ENCODE results near the gene FNBP1.
"Not testable (repeated sequence)": the region's sequence is repeated elsewhere in the genome, so short reads cannot be mapped to it uniquely, and the experiment has no call there.

The FNBP1 gene

DNA sequence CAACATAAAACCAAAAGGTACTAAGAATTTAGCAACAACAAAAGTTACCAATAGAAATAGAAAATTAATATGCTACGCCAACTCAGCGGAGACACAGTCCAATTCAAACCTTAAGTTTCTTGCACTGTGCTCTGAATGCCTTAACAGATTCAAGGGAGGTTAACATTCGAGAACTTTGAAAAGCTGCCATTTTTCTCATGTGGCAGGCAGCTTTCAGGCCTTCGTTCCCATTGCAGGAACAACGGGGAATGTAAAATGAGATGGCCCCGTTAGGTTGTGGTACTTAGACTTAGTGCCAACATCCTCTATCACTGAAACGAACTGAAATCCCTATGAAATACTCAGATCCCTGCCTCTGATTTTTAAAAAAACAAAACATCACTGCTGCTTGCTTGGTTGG is 22.4 kb downstream of the FNBP1 start:
- DNase-seq: no peak

DNA sequence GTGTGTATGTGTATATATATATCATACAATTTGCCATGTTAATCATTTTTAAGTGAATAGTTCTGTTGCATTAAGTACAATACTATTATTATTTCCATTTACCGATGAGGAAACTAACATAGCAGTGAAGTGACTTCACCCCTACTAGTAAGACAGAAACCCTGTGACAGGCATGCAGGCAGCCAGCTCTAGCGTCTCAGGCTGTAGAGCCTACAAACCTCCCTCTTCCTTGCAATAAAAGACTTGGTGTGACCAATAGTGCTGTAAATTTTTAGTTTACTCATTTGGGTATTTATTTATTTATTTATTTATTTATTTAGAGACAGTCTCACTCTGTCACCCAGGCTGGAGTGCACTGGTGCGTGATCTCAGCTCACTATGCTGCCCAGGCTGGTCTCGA is 24.7 kb downstream of the FNBP1 start:
- DNase-seq: no peak

DNA sequence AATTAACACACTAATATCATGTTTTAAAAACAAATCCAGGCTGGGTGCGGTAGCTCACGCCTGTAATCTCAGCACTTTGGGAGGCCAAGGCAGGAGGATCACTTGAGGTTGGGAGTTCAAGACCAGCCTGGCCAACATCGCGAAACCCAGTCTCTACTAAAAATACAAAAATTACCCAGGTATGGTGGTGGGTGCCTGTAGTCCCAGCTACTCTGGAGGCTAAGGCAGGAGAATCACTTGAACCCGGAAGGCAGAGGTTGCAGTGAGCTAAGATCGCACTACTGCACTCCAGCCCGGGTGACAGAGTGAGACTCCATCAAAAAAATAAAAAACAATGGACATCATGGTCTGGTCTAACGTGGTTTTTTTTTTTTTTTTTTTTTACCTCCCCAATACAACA is 25.5 kb downstream of the FNBP1 start:
- DNase-seq: not testable (repeated sequence)

DNA sequence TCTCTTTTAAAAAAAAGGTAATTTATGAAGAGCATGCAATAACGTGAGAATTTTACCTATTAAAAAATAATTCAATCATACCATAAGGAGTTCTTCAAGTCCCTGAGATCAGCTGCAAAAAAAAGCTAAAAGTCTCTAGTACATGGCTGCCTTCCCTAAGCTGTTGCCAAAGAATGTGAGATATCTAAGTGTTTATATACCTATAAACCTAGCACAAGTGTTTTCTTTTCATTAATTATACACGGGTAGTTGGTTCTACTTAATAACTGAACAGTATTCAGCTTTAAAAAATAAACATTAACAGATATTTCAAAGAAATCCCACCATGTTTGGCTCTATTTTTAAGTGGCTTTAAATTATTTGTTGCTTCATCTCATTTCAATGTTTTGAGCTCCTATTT is 25.9 kb downstream of the FNBP1 start:
- no peak for DNase-seq

DNA sequence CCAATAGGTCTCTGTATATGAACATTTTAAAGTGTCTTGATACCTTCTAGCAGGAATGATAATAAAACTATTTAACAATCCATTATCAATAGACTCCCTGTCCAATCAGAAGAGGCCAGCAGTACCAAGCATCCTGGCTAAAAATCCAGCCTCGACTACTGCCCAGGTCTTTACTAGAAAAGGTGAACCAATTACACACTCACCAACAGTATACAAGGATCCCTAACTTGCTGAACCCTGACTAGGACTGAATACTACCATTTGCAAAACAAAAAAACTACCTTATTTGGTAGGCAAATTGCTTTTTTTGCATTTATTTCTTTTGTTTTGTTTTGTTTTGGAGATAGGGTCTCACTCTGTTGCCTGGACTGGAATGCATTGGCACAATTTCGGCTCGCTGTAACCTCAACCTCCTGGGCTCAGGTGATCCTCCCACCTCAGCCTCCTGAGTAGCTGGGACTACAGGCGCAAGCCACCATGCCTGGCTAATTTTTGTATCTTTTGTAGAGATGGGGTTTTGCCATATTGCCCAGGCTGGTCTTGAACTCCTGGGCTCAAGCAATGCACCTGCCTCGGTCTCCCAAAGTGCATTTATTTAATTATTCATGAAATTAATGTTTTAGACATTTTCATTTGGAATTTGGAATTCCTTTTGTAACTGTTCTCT is 27.5 kb downstream of the FNBP1 start:
- DNase-seq: no peak

DNA sequence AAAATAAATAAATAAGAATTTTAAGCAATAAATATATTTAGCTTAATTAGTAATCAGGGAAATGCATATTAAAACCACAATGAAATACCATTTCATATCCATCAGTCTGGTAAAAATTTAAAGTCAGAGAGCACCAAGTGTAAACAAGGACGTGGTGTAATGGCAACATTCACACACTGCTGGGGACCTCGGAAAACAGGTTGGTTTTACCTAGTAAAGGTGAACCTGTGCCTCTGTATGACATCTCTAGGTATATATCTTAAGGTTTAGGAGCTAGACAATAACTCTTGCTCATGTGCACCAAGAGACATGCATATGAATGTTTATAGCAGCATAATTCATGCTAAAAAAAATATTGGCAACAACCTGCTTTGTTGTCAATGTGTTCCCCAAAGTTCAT is 29.7 kb downstream of the FNBP1 start:
- no peak for DNase-seq

DNA sequence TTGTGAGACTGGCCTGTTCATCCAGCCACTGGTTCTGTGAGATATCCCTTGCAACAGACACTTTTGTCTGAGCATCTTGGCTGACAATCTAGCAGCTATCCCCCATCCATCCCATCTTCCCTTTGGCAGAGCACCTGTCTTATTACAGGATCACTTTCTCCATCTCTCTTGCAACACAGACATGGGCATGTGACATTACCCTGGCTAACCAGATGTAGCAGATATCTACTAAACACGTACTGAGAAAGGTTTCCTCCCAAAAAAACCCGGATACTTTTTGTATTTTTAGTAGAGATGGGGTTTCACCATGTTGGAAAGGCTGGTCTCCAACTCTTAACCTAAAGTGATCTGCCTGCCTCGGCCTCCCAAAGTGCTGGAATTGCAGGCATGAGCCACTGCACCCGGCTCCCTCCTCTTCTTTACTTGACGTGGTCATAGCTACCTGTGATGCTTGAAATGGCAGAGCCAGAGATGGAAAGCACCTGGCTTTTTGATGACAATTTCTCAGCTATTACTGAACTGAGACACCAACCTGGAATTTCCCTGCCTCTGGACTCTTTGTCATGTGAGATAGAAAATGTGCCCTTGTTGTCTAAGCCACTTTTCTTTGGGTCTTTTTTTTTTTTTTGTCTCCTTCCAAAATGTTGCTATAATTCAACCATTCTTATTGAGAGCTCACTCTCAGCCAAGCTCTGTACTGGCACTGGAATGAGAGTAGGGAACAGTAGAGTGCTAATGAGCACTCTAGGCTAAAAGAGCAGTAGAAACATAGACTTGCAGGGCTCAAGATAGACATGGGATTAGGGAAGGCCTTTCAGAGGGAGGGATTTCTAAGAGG is 32.6 kb downstream of the FNBP1 start:
- DNase-seq: no peak

DNA sequence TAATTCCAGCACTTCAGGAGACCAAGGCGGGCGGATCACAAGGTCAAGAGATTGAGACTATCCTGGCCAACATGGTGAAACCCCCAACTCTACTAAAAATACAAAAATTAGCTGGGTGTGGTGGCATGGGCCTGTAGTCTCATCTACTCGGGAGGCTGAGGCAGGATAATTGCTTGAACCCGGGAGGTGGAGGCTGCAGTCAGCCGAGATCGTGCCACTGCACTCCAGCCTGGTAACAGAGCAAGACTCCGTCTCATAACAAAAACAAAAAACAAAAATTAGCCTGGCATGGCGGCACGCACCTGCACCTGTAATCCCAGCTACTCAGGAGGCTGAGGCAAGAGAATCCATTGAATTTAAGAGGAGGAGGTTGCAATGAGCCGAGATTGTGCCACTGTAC is 33.4 kb downstream of the FNBP1 start:
- not testable (repeated sequence) for DNase-seq

DNA sequence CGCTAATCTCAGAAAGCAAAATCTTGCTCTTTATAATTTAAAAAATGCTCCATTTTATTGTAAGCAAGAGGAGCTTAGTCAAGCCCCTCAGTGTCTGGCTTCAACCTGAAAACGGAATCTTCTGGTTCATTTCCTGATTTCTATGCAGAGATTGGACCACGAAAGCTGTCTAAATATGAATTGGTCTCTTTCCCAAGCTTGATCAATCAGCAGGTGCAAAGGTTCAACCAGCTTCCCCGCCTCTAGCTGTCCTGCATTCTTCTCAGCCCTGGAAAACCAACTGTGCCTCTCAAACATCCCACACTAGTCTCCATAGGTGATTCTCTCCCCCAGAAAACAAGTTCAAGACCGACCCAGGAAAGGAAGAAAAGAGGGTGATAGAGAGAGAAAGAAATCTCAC is 34.5 kb downstream of the FNBP1 start:
- DNase-seq: no peak

DNA sequence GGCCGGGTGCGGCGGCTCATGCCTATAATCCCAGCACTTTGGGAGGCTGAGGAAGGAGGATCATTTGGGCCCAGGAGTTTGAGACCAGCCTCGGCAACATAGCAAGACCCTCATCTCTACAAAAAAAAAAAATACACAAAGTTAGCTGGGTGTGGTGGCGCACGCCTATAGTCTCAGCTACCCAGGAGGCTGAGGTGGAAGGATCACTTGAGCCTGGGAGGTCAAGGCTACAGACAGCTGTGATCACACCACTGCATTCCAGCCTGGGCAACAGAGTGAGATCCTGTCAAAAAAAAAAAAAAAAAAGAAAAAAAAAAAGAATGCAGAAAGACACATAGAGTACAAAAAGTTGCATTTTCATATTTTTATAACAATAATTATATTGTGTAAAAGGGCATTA is 36.0 kb downstream of the FNBP1 start:
- not testable (repeated sequence) for DNase-seq

DNA sequence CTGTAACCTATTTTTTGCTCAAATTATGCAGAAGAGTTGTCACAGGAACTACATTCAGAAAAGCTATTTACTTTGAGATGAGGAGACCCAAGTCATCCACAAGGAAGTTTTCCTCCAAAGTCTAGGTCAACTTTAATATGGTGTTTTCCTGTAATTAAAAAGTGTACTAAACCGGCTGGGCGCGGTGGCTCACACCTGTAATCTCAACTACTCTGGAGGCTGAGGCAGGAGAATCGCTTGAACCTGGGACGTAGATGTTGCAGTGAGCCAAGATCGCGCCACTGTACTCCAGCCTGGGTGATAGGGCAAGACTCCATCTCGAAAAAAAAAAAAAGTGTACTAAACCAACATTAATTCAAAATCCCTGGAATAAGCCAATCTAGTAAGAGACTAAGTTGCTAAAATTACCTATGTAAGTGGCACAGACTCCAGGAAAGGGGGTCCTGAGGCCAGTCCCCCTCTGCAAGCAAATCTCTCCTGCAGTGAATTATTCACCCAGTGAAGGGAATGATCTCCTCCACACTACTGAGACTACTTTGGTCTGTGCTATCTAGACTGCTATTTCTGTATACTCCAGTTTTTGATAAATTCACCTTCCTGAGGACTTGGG is 38.9 kb downstream of the FNBP1 start:
- DNase-seq: no peak

DNA sequence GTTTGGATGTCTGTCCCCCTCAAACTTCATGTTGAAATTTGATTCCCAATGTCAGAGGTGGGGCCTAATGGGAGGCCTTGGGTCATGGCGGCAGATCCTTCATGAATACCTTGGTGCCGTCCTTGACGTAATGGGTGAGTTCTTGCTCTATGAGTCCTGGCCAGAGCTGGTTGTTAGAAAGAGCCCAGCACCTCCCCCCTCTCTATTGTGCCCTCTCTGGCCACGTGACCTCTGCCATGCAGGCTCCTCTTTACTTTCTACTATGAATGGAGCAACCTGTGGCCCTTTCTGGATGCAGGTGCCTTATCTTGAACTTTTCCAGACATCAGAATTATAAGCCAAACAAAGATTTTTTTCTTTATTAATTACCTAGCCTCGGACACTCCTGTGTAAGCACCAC is 40.7 kb downstream of the FNBP1 start:
- no peak for DNase-seq

DNA sequence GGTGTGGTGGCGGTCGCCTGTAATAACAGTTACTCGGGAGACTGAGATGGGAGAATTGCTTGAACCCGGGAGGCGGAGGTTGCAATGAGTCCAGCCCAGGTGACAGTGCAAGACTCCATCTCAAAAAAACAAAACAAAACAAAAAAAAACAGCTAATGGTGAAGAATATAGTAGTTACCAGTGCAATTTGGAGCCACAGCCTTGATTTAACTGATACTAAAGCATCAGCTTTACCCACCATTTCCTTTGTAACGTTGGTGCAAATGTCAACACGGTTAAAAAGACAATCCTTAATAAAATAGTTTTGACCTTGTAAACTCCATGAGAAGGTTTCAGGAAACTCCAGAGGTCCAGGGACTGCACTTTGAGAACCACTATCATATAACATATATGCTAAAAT is 41.8 kb downstream of the FNBP1 start:
- DNase-seq: no peak

DNA sequence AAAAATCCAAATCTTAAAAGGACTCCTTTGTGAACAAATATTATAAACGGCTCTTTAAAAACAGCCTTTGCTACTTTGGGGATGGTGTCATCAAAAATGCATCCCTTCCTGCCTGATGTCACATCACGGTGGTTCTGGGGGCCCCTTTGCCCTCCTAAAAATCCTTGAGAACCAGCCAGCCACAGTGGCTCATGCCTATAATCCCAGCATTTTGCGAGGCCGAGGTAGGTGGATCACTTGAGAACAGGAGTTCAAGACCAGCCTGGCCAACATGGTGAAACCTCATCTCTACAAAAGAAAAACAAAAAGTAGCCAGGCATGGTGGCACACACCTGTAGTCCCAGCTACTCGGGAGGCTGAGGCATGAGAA is 43.9 kb downstream of the FNBP1 start:
- DNase-seq: no peak

DNA sequence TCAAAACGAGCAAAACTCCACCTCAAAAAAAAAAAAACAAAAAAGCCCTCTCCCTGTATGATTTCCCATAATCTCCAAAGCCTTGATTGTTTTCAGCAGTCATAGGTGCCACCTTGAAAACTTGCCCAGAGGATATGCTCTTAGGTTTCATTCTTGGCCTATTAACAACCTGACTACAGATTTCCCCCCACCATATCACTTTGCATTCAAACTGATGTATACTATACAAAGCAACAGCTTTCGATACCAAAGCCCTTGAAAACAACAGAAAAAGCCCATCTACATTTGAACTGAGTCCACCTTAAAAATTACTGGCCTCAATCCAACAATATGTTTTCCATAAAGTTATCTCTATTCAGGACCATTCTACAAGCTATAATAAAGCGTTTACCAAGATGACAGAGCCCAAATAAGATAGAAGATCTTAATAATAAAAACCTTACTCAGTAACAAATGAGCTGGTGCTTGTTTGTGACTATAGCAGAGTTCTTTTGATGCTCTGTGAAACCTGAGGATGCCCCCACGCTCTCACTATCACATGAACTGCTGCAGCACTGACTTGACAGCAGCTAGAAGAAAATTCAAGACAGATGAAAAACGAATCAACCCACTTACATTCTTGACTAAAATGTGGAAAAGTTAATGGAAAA is 44.4 kb downstream of the FNBP1 start:
- no peak for DNase-seq

DNA sequence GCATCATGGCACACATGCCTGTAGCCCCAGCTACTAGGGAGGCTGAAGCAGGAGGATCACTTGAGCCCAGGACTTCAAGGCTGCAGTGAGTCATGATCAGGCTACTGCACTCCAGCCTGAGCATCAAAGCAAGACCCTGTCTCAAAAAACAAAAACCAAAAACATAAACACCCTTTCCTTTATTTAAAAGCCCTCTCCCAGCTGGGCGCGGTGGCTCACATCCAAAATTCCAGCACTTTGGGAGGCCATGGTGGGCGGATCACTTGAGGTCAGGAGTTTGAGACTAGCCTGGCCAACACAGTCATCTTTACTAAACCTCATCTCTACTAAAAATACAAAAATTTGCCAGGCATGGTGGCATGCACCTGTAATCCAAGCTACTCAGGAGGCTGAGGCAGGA is 45.3 kb downstream of the FNBP1 start:
- not testable (repeated sequence) for DNase-seq

DNA sequence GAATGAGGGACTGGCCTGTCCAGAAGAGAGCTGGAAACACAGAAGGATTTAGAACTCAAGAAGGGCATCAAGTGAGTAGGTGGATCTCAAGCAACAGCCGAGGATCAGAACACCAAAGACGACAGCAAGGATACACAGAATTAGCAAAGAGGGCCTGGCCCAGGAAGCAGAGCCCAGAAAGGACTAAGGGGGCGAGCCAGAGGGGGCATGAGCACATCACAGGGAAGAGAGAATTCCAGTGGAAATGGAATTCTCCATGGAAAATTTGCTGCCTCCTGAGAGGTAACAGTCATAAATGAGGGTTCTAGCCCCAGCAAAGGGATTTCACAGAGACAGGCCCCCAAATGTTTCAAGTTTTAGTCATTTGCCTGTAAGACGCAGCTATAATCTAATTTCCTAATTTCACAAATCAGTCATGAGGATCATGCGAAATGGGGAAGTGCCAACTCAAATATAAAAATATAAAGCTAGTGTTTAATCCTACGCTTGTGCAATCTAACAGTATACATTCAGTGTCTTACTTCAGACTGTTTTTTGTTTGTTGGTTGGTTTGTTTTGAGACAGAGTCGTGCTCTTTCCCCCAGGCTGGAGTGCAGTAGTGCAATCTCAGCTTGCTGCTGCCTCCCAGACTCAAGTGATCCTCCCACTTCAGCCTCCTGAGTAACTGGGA is 46.7 kb downstream of the FNBP1 start:
- no peak for DNase-seq

DNA sequence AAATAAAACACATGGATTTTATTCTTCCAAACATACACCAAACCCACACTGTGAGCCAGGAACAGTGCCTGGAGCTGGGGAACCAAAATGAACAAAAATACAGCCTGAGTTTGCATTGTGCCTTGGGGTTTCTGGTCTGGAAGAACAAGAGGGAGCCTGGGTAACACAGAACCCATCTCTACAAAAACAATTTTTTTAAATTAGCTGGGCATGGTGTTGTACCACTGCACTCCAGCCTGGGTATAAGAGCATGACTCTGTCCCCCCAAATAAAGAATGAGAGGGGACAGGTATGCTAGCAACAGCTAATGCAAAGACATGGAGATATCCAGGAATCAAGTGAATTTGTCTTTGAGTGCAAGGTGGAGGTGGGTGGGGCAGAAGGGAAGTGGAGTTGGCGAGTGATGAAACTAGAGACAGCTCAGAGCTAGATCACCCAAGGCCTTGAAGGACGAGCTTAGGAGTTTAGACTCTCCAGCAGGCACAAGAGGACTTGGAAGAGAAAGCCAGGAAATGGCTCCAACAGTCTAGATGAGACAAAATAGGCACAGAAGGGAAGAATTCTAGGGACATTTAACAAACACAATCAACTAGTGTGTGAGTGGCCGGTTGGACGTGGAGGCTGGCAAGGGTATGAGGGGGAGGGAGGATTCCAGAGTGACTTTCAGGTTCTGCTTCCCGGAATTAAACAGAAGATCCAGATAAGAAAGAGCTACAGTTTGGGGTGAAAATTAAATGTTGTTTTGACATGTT is 47.4 kb downstream of the FNBP1 start:
- DNase-seq: no peak

DNA sequence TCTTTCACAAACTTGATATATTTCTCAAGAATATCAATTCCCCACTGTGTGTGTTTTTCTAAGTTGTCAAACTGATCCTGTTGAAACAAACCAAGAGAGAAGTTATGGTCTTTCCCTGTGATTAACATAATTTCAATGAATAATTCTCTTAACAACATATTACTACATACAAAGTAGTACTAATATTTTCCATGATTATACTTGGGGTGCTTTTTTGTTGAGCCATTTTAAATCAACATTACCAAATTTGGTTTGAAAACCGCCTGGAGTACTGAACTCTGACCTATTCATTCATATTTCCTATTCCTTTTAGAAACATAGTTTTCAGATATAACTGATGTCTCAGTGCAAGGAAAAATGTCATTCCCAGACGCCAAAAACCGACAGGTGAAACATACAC is 48.1 kb downstream of the FNBP1 start:
- DNase-seq: no peak

DNA sequence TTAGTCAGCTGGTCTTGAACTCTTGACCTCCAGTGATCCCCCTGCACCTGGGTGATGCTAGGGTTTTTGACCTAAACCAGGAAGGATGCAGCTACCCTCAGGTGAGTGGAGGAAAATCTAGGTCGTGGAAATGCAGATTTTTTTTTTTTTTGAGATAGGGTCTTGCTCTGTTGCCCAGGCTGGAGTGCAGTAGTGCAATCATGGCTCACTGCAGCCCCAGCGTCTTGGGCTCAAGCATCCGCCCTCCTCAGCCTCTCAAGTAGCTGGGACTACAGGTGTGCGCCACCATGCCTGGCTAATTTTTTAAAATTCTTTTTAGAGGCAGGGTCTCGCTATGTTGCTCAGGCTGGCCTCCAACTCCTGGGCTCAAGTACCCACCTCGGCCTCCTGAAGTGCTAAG is 51.9 kb downstream of the FNBP1 start:
- DNase-seq: not testable (repeated sequence)

DNA sequence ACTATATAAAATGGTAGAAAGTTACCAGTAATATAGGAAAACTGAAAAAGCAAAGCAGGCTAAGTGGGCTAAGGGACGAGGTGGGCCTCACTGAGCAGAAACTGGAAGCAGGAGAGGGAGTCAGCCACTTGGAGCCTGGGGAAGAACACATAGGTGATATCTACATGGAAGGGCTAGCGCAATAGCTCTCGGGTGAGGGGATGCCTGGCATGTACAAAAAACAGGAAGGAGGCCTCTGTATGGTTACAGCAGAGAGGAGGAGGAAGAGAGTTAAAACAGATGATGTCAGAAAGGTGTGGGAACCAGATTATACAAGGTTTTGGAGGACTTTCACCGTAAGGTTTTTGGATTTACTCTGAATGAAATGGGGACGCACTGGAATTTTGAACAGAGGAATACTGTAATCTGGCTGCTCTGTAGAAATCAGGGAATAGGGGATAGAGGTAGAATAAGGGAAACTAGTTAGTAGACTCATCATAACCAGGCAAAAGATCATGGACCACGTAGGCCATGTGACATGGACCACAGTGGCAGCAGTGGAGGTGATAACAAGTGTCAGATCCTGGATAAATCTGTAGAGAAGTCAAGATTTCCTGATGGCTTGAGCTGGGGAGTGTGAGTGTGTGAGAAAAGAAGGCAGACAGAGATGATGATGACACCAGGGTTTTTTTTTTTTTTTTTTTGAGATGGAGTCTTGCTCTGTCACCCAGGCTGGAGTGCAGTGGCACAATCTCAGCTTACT is 52.5 kb downstream of the FNBP1 start:
- DNase-seq: no peak

DNA sequence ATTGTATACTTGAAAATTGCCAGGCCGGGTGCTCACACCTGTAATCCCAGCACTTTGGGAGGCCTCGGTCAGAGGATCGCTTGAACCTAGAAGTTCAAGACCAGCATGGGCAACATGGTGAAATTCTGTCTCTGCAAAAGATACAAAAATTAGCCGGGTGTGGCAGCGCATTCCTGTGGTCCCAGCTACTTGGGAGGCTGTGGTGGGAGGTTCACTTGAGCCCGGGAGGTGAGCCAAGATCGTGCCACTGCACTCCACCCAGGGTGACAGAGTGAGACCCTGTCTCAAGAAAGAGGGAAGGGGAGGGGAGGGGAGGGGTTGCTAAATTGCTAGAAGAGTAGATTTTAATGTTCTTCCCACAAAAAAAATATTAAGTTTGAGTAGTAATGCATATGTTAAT is 53.2 kb downstream of the FNBP1 start:
- DNase-seq: no peak
